Stimulated activated CD4-positive, alpha-beta T cell treated with anti-CD3 and anti-CD28 coated beads, TNF-alpha, amount 100 ng/mL, for 1 hour (primary cell): ENCODE measurements around the gene TMEM134.
"Not testable (repeated sequence)": the region's sequence is repeated elsewhere in the genome, so short reads cannot be mapped to it uniquely, and the experiment has no call there.

Experiments used
- DNase-seq, 3 donors: peaks; one replicate each; pipeline ENCODE4 v3.0.0-alpha.2; 2020; ENCODE audit warnings: low read depth in 3 of 3, low spot score in 1 of 3

Gene TMEM134

GRCh38 chr11:67468759-67469507 lies at the start of gene TMEM134:
Gene TMEM134 (minus strand): TSS chr11:67469251. CDS start chr11:67469192, 59 bp downstream.
- peak; percentile 88 to 95 (median 90) for DNase-seq

- DNase-seq = no peak
Measured at GRCh38 chr11:67517784-67518552, 48.9 kb upstream of the TMEM134 start.

GRCh38 chr11:67516806-67517205 lies 47.8 kb upstream of the TMEM134 start:
- DNase-seq = no peak

- no peak for DNase-seq
Measured at GRCh38 chr11:67514116-67514515, 45.1 kb upstream of the TMEM134 start.

- DNase-seq = not testable (repeated sequence)
Measured at GRCh38 chr11:67511558-67511957, 42.5 kb upstream of the TMEM134 start.

- no peak for DNase-seq
Measured at GRCh38 chr11:67510023-67510345, 40.9 kb upstream of the TMEM134 start.

- peak; percentile 97 to 98 (median 98) for DNase-seq
Measured at GRCh38 chr11:67508486-67509121, 39.6 kb upstream of the TMEM134 start.

- DNase-seq = peak; percentile 93 to 95 (median 93)
Measured at GRCh38 chr11:67507864-67508485, 38.9 kb upstream of the TMEM134 start, which contains the start of gene CDK2AP2. Gene CDK2AP2 (minus strand): TSS chr11:67508162. CDS start chr11:67508082, 80 bp downstream.

- DNase-seq = no peak
Measured at GRCh38 chr11:67507242-67507863, 38.3 kb upstream of the TMEM134 start.

- DNase-seq = no peak
Measured at GRCh38 chr11:67506426-67507051, 37.5 kb upstream of the TMEM134 start.

- DNase-seq = peak; percentile 75 to 80 (median 78)
Measured at GRCh38 chr11:67505605-67506396, 36.8 kb upstream of the TMEM134 start.

- peak in 2 of 3 donors; percentile 40 to 70 for DNase-seq
Measured at GRCh38 chr11:67504950-67505581, 36.0 kb upstream of the TMEM134 start, which contains the start of gene PITPNM1. Gene PITPNM1 (minus strand): TSS chr11:67505363. CDS start chr11:67504180, 1,183 bp downstream.

GRCh38 chr11:67504005-67504949 lies 35.2 kb upstream of the TMEM134 start:
- no peak for DNase-seq

GRCh38 chr11:67503119-67504004 lies 34.3 kb upstream of the TMEM134 start:
- DNase-seq = no peak

GRCh38 chr11:67502328-67502979 lies 33.4 kb upstream of the TMEM134 start:
- DNase-seq = no peak

GRCh38 chr11:67501854-67502253 lies 32.8 kb upstream of the TMEM134 start:
- DNase-seq = no peak
